Skin of body (tissue), 2 donors: ENCODE results near the gene GRM3. TPM values are rescaled to one million over a fixed set of nuclear protein-coding genes. Genes with fewer than 3 reads are reported as not detected.

ENCODE experiments used
- DNase-seq: peaks from one replicate; lab custom pipeline; 2025; lab: John Stamatoyannopoulos, UW
- total RNA-seq: library from RNA; depleted of rRNA; stranded (reverse); fragments of >200 nt; gene quantifications from one replicate; pipeline ENCODE4 v1.2.3, GENCODE V29; 2014

The GRM3 gene
- total RNA-seq, 1 donor from 2014 or later, result 0.20 TPM

DNA sequence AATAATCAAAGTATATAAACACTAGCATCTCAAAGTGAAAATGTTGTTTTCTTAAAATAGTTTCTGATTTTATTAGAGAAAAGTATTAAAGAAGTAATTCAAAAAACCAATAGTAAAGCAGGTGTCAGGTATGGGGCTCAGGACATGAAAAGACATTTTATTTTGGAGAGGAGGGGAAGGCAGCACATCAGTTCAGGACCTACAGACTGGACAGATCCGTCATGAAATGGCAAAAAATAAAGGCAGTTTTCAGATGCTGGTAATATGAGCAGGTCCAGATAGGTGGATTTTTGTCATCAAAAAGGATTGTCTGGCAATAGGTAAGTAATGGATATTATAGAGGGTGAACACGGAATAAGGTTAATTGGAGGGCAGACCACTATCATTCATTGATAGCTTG, 49.0 kb downstream of the GRM3 start:
- DNase-seq, result no peak

- DNase-seq, result no peak
Observed at GRCh38 chr7:86706406-86706805, 62.7 kb downstream of the GRM3 start.

DNA sequence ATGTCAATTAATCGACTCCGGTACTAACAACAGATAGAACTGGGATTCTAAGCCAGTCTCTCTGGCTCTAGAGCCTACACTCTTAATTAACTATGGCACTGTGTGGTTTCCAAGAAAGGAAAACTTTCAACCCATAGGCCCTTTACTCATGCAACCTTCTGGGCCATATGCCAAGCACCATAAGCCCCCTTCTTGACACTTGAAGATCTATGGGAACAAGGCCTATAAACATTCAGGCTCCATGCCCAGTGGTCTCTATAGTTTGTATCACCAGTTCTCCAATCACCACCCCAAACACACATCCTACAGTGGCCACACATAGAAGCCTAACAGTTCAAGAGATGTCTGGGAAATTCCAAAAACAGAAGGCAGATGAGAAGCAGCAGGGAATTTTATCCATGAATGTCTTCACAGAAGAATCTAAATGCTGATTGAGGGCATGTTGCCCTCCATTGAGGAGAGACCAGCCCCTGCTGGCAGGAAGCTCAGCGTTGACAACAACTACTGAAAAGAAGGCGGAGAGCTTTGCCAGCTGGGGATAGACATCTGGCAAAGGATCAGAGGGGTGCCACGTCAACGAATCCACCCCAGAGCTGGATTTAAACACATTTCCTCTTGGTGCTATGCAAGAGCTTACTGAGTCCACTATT, 64.4 kb downstream of the GRM3 start:
- DNase-seq, result peak; percentile 3

DNA sequence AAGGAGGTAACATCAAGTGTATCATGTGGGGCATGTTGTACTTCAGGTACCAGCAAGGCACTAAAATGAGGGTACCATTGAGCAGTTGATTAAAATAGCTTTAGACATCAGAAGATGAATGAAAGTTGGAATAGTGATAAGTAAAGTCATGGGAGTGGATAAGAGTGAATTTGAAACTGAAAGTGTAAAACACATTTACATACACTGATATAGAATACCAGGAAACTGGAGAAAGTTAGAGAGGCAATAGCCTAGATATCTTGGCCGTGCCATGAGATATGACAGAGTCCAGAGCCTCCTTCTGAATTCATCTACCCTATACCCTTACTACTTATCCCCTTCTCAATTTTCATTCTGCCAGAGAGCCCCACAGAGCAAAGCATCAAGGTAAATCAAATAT, 76.6 kb downstream of the GRM3 start:
- no peak for DNase-seq

GRCh38 chr7:86733783-86734182, 90.1 kb downstream of the GRM3 start:
- DNase-seq, result no peak

- no peak for DNase-seq
Observed at GRCh38 chr7:86745013-86745745, 101.5 kb downstream of the GRM3 start.

GRCh38 chr7:86747698-86748097, 104.0 kb downstream of the GRM3 start:
- DNase-seq, result no peak

GRCh38 chr7:86748201-86748600, 104.5 kb downstream of the GRM3 start:
- DNase-seq, result no peak

- peak; percentile 49 for DNase-seq
Observed at GRCh38 chr7:86748843-86749719, 105.4 kb downstream of the GRM3 start.

DNA sequence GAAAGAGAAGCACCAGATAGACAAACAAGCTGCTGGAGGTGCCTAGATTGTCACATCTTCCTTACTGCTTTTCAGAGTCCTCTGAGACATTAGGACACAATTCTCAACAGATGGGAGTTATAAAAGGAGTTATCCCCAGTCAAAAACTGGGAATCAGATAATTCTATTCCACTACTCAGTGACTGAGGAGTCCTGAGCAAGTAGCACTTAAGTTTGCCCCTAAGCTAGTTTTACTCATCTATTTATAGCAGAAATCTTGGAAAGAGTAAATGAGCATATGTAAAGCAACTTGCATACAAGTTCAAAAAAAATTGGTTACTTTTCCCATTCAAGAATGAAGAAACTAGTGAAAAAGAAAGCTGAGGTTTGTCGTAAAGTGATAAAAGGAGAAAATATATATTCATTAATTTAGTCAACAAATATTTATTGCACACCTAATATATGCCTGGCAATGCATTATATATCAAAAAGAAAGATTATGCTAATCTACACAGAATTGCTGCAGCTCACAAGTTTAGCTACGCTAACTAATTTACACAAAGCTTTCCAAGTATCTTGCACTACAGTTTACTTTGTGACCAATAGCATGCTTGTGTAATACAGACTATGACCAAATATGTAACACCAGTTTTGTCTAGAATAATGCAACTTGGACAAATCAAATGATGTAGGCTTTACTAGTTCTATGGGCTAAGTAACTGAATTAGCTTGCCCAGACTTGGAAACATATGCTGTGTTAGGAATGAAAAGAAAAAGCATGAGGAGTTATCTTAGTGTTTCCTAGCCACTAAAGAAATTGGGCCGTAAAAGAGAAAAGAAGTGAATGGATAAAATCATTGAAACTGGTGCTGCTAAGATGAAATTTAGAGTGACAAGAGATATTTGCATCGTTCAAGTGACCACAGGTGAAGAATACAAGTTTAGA, 106.3 kb downstream of the GRM3 start:
- no peak for DNase-seq

GRCh38 chr7:86760236-86760635, 116.5 kb downstream of the GRM3 start:
- no peak for DNase-seq

DNA sequence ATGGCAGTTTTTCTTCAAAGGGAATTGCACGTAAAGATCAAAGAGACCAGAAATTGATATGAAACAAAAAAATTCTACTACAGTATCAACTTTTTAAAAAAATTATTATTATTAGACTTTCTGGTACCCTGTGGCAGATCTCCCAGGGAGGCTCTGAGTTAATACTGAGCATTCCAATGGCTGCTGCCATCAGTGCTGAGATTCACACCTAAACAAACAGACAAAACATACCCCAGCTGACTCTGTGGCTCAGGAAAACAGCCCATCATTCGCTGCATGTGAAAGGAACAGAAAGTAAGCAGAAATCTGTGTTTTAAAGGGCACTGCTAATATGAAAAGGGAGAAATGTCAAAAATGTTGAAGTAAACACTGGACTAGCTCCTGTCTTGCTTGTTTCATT, 118.4 kb downstream of the GRM3 start:
- DNase-seq, result no peak

DNA sequence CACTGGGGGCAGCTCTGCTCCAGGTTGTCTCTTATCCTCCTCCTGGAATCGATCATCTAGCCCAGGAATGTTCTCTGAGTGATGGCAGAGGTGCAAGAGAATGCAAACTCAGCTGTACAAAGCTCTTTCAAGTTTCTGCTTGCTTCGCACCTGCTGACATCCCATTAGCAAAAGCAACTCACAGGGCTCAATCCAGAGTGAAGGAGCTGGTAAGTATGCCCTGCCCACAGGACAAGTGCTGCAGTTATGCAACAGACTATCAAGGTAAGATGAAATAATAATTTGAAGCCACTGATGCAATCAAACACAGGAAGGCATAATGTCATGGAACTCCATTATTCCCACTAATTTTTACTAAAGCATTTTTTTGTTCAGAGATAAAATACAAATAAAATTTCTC, 122.2 kb downstream of the GRM3 start:
- no peak for DNase-seq

DNA sequence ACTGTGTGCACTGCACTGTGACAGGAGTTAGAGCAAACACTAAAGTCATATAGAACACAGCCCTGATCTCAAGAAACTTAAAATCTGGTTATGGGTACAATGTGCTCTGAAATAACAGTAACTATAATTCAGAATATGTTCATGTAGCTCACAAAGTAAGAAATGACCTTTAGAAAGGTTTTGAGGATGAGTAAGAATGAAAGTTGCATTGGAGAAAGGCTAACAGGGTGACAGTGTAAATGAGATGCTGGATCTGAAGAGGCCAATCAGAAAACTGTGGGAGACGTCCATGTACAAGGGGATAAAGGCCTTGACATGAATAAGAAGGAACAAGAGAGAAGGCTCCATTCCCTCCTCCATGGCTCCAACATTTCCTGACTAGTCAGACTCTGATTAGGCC, 124.7 kb downstream of the GRM3 start:
- DNase-seq, result no peak

DNA sequence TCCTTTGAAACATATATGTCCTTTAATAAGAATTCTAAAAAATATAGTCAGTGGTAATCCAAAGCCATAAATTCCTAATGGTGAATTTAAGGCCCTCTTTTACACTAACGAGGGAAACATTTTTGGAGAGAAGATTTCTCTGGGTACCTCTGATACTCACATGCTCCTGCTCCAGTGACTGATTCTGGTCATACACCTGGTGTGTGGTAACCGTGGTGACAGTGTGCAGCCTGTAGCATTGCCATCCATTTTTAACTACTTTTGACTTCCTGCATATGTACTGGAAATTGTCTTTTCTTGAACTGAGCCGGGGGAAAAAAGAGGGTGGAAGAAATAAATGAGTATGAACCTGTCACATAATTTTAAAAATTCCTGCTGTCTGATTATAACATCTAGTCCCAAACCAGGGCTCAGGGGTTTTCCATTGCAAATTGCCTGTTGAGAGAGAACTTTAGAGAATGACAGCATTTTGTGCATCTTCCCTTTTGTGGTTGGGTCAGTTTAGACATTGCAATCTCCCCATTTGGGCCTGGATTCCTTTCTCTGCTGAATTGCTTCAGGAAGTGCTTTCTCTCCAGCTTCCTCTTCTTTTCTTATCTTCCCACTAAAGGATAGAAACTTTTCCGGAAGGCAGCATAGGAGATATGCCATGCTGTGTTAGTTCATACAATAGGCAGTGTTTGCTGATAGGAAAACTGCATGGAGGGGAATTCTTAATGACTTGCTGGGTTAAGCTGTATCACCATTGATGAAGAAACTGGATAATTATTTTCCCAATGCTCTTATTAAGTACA, 125.5 kb downstream of the GRM3 start:
- no peak for DNase-seq

GRCh38 chr7:86773309-86773708, 129.6 kb downstream of the GRM3 start:
- no peak for DNase-seq

DNA sequence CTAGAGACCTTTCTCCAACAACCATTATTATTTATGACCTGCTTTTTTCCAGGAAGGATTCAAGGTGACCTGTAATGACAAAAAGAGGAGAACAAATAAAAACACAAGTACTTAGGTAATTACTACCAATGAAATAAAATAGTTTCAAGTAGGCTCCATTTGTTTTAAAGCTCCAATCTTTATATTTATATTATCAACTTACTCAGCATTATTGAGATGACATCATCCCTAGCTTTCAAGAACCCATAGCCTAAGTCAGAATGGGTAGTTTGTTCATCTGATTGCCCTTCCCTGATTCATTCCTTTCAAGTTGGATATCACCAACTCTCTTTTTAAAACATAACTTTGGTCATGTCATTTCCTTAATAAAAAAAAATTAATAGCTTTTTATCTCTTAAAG, 131.5 kb downstream of the GRM3 start:
- DNase-seq, result no peak

GRCh38 chr7:86776136-86776535, 132.4 kb downstream of the GRM3 start:
- DNase-seq, result no peak

GRCh38 chr7:86778271-86778670, 134.6 kb downstream of the GRM3 start:
- DNase-seq, result no peak

- peak; percentile 2 for DNase-seq
Observed at GRCh38 chr7:86784765-86785164, 141.1 kb downstream of the GRM3 start.
